GF-D8 (cell line): ENCODE data around the gene GLYATL1B.
"Not testable (repeated sequence)": the region's sequence is repeated elsewhere in the genome, so short reads cannot be mapped to it uniquely, and the experiment has no call there.

ENCODE experiments used
- DNase-seq: peaks from one replicate; lab custom pipeline; 2025; lab: John Stamatoyannopoulos, UW

GLYATL1B gene

GRCh38 chr11:59086007-59086406 lies at the start of gene GLYATL1B:
GLYATL1B (plus strand) TSS chr11:59086307; CDS start chr11:59086307, 0 bp downstream.
- DNase-seq = not testable (repeated sequence)

- DNase-seq = not testable (repeated sequence)
Measured at GRCh38 chr11:59036542-59036941, 49.6 kb upstream of the GLYATL1B start.

- DNase-seq = not testable (repeated sequence)
Measured at GRCh38 chr11:59037434-59037833, 48.7 kb upstream of the GLYATL1B start.

DNA sequence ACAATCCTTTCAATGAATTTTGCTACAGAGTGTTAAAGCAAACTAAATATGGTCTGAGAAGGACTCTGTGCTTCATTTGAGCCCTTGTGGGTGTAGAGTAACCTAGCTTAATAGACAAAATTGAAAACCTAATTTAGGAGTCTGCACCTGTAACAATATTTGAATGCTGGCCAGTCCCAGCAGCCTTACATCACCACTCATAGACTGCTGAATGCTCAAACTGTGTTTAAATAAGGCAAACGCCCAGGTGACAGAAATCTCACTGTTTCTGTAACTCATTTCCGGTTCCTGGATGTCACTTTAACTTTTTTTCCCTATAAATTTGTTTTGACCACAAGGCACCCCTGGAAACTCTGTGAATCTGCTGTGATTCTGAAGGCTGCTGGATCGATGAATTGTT lies 45.5 kb upstream of the GLYATL1B start:
- DNase-seq = no peak

- not testable (repeated sequence) for DNase-seq
Measured at GRCh38 chr11:59051383-59051782, 34.7 kb upstream of the GLYATL1B start.

DNA sequence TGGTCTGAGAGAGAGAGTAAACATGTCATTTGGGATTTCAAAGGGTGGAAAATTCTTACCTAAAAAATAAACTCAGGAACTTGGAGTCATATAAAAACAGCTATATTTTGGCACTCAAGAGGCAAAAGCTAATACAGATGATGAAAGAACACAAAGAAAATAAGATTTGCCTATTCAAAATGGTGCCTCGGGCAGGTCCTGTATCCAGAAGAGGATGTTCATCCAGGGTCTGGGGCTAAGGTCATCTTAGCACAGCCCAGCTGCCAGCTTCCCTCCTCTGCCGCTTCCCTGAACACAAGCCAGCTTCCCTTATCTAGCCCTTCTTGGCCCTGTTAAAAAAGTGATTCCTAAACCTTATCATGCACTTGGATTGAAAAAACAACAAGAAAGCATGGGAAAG lies 33.8 kb upstream of the GLYATL1B start:
- DNase-seq = not testable (repeated sequence)

GRCh38 chr11:59053387-59053786 lies 32.7 kb upstream of the GLYATL1B start:
- DNase-seq = no peak

- DNase-seq = not testable (repeated sequence)
Measured at GRCh38 chr11:59058120-59059033, 27.7 kb upstream of the GLYATL1B start.

DNA sequence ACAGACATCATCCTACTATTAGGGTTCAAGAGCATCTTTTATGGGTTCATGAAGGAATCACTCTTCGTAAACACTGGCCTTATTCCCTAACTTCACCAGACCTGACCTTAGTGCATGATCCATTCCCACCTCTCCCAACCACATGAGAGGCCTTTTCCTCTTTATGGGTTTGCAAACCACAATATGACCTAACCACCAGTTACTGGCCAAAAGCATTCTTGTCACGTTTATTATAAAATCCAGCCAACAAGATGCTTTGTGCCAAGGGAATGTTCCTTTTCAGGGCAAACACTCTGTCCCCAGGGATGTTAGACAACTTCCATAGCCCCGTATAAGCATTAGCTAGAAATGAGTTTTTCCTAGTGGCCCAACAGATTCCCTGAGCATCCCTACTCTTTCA lies 26.0 kb upstream of the GLYATL1B start:
- DNase-seq = not testable (repeated sequence)

DNA sequence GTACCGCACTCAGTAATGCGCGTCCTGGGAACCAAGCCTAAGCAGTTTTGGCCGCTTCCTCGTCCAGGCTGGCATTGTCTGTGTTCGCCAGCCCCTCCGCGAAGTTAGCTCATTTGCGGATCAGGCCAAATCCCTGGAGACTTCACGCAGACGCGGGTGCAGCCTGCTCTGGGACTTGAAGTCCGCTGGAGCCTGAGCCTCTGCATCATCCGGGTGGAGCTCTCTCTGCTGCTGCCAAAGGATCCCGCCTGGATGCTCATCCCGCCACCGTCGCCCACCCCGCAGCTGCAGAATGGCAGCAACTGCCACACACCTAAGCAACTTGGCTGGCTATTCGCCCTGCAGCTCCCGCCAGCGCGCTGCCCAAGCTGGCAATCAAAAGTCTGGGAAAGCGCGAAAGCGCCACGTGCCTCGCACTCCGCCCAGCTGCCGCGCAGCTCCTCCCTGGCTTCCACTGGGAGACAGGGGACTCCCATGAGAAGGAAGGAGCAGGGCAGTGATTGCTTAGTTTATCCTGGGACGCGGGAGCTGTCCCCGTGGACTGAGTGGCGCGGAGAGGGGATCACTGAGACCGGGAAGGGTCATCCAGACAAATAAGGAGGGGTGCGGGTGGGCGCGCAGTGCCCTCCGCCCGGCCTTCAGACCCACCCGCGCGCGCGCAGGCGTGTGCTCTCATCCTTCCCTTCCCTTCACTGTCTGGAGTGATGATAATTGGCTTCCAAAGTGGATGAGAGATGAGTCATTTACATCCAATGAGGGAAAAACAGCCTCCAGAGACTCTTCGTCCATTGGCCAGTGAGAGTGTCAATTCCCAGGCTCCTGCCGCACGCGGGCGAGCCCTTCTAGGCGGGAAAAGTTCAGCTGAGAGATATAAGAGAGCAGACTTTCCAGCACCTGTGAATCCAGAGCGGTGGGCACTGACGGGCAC lies 23.2 kb upstream of the GLYATL1B start:
- no peak for DNase-seq

DNA sequence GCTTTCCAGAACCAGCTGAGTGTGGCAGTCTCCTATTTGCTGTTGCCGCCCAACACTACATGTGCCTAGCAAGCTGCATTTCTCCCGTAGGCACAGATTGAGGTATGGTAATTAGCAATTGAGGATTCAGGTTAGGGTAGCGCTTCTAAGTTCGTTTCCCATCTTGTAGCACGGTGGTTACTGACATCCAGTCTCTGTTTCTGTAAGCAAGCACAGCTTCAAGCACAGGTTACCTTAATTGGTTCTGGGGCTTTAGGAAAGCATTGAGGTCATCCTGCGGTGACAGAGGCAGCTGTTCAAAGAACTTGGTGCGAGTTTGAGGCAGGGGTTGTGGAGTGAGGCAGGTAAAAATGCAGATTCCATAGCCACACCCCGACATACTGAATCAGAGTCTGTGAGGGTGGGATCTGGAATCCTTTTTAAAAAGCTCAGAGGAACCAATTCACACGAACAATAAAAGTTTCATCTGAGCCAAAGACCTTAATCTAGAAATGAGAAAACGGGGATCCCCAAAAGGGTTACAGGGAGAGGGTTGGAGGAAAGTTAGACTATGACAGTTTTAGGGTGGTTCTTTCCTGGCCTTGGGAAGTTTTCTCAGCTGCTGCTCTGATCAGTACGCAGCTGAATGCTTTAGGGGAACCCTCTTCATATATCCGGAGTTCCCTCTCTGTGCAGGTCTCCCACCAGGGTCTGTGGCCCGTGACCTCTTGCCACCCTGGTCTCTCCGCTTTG lies 21.9 kb upstream of the GLYATL1B start:
- not testable (repeated sequence) for DNase-seq

- DNase-seq = no peak
Measured at GRCh38 chr11:59069087-59069486, 17.0 kb upstream of the GLYATL1B start.

DNA sequence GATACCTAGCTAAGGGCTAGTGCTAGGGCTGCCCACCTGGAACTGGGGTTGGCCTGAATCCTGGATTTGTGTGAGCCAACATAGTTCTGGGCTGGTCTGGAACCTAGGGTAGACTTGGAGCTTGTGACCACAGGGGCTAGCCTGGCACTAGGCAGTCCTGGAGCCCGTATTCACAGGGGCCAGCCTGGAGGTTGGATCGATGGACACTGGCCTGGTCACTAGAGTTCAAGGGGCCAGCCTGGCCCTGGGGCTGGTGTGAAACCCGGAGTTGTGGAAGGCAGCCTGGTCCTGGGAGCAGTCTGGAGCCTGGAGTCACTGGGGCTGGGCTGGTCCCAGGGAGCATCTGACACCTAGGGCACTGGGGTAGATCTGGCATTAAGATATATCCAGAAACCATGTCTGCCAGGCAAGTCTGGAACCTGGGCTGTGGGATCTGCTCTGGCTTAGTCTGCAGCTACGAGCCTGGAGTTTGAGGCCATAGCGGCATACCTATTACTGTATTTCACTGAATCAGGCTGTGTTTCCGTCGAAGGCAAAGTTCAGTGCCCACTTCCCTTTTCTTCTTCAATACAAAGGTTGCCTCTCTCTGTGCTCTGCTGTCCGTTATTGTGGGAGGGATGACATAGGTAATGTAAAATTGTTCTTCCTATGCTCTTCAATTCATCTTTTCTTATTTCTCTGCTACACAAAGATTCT lies 9.1 kb upstream of the GLYATL1B start:
- no peak for DNase-seq

DNA sequence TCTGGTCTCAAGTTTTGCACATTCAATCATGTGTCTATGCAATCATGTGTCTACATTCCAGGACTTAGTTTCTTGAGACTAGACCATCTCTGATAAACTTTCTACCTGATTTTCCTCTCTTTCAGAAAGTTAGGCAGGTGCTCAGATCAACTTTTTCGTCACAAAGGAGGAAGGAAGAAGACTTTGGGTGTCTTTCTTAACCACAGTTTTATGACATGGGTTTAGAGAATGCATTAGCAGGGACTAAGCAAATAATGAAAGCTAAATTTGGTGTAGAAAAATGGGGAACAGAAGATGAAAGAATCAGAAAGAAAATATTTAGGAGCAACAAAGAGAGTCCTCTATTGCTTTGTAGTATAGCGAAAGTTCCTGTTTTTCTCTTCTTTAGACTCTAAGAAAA lies 7.7 kb upstream of the GLYATL1B start:
- no peak for DNase-seq

GRCh38 chr11:59079086-59079485 lies 7.0 kb upstream of the GLYATL1B start:
- no peak for DNase-seq

DNA sequence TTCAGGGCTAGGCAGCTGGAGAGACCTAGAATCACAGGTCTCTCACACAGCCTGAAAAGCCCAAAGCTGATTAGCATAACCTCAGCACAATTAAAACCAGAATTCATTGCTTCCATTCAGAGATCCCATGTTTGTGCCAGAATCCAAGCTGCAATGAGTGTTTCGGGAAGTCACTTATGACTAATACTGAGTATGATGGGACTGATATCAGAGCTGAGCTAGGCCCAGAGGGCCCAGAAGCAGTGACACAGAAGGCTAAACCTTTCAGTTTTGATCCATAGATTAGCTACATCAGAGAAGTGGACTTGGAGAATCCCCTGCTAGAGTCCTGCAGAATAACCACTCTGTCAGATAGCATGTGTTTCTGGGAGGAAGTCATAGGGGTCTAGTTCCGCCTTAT lies 5.7 kb upstream of the GLYATL1B start:
- not testable (repeated sequence) for DNase-seq

DNA sequence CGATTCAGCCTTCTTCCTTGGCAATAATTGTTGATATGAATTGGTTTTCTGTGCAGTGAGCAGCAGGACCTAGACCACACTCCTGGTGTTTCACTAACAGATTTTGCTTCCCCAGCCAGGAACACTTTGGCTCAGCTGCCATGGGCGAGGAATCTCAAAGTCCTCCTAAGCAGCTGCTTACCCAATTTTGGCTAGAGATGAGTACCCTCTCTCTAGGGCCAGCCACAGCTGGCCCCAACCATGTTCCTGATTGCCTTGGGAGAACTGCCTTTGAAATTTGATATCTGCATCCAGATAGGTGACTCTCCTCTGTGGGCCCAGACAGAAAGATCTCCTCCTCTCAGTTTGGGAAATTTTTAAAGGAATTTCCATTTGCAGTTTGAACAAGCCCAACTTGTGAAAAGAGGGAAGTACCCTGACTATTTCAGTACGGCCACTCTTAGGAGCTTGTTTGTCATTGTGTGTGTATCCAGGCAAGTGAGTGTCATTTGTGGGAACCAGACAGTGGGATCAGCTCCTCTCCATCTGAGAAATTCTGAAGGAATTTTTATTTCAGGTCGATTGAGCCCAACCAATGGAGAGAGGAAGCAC lies 4.6 kb upstream of the GLYATL1B start:
- DNase-seq = not testable (repeated sequence)

DNA sequence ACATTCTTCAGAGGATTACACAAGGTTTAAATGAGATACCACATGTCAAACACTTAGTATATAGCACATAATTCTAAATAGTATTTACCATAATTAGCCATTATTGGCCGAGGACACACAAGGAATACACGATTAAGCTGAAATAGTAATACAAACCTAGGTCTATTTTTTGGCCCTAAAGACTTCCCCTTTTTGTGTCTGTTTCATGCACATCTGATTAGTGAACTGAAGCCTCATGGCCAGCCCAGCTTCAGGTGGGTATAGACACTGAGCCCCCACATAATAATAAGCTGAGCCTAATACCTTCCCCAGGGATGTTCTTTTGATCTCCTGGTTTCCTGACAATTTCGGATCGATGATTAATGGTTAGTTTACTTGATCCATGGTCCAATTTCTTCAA lies 2.1 kb downstream of the GLYATL1B start:
- DNase-seq = no peak

DNA sequence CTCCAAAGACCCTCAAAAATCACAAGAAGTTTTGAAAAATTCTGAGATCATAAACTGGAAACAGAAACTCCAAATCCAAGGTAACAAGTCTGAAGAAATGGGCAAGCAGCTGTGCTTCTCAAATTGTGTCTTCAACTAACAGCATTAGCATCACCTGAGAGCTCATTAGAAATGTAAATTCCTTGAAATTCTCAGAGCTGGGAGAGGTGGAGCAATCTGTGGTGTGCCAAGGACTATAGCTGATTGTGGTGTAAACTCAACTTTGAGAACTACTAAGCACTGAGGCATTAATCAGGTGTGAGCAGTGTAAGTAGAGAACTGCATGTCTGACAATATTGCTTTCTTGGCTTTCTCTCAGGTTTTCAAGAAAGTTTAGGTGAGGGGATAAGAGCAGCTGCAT lies 7.5 kb downstream of the GLYATL1B start:
- not testable (repeated sequence) for DNase-seq

DNA sequence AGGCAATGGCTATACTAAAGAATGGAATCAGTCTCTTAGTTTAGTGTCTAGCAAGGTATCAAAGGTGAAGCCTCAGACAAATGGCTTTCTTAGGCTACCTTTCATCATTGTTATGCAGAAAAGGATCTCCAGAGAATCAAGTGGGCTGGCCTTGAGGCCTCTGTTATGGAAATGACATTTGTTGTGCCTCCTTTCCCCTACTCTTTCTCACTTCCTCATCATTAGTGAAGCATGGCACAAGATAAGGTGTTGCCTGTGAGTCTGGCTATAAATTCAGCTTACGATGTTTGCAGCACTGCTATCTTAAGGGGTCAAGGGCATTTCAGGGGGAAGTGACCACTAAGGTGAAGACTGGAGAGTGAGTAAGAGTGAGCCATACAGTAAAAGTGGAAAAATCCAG lies 9.1 kb downstream of the GLYATL1B start:
- DNase-seq = not testable (repeated sequence)
